KOPT-K1 (cell line): ENCODE results near the gene GPR137C.

Experiments
- H3K27ac ChIP-seq: fragments of 200-600 bp; sonication (generic); 2 replicates; pipeline ENCODE4 v1.5.1; 2016; ENCODE audit warnings: antibody characterized with exemption, mild to moderate bottlenecking, low read depth, low read length; ENCODE audit not compliant: poor library complexity, severe bottlenecking
- H3K36me3 ChIP-seq: fragments of 200-600 bp; sonication (generic); 2 replicates; pipeline ENCODE4 v1.5.1; 2017; ENCODE audit warnings: antibody characterized with exemption, mild to moderate bottlenecking, low read length, moderate library complexity; ENCODE audit not compliant: insufficient read depth
- H3K9me3 ChIP-seq: fragments of 200-600 bp; sonication (generic); 2 replicates; pipeline ENCODE4 v1.5.1; 2017; ENCODE audit warnings: antibody characterized with exemption, low read length, mild to moderate bottlenecking; ENCODE audit not compliant: insufficient read depth, poor library complexity, severe bottlenecking

GPR137C gene

GRCh38 chr14:52599974-52600373, 47.3 kb downstream of the GPR137C start:
- H3K9me3 ChIP-seq, result peaks cover 4% of the 10 kb centered on the region
- H3K27ac ChIP-seq, result no peak overlapping the region
- no peaks in the 10 kb centered on the region for H3K36me3 ChIP-seq

- no peak overlapping the region for H3K27ac ChIP-seq
- no peaks in the 10 kb centered on the region for H3K36me3 ChIP-seq
- H3K9me3 ChIP-seq, result peaks cover 9% of the 10 kb centered on the region
Observed at GRCh38 chr14:52602131-52602530, 49.5 kb downstream of the GPR137C start.

- Histone ChIP-seq H3K27ac (no peak overlapping the region), H3K36me3 (no peaks in the 10 kb centered on the region), H3K9me3 (peaks cover 9% of the 10 kb centered on the region)
Observed at GRCh38 chr14:52607061-52607460, 54.4 kb downstream of the GPR137C start.

DNA sequence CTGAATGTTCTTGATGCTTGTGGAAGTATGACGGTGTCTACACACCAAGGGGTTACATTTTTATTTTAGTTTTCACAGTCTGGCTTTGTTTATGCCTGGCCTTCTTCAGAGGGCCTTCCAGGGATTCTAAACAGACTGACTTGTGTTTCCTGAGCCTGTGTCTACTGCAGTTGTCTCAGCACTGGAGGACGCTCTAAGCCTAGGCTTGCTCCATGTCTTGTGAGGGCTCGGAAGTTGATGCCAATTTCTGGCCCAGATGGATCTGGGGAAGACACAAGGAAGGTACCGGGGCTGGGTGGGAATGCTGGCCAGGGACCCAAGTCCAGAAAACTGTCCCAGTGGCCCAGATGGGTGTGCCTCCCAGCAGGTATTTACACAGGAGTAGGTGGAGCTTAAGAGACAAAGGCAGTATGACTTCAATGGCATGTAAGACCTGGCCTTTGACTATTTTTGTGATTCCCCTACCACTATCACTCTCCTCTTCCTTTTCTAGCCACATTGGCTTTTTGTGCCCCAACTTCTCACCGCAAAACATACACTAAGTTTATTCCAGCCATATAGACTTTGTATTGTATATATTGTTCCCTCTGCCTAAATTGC, 56.9 kb downstream of the GPR137C start:
- H3K9me3 ChIP-seq, result peaks cover 5% of the 10 kb centered on the region
- H3K27ac ChIP-seq, result no peak overlapping the region
- H3K36me3 ChIP-seq, result no peaks in the 10 kb centered on the region

- Histone ChIP-seq H3K36me3 (no peaks in the 10 kb centered on the region), H3K9me3 (peaks cover 5% of the 10 kb centered on the region), H3K27ac (no peak overlapping the region)
Observed at GRCh38 chr14:52610187-52610586, 57.6 kb downstream of the GPR137C start.

- Histone ChIP-seq H3K9me3 (no peaks in the 10 kb centered on the region), H3K36me3 (no peaks in the 10 kb centered on the region)
Observed at GRCh38 chr14:52618602-52619001, 66.0 kb downstream of the GPR137C start.

GRCh38 chr14:52619687-52620086, 67.1 kb downstream of the GPR137C start:
- Histone ChIP-seq H3K9me3 (no peaks in the 10 kb centered on the region), H3K36me3 (no peaks in the 10 kb centered on the region), H3K27ac (no peak overlapping the region)

More at GRCh38 chr14:52618602-52619001, 66.0 kb downstream of the GPR137C start:
- H3K27ac ChIP-seq, result no peak overlapping the region

GRCh38 chr14:52640137-52640536, 87.5 kb downstream of the GPR137C start:
- Histone ChIP-seq H3K36me3 (peaks cover 47% of the 10 kb centered on the region), H3K9me3 (peaks cover 16% of the 10 kb centered on the region), H3K27ac (no peak overlapping the region)

GRCh38 chr14:52641745-52642144, 89.1 kb downstream of the GPR137C start:
- peaks cover 63% of the 10 kb centered on the region for H3K36me3 ChIP-seq
- H3K27ac ChIP-seq, result no peak overlapping the region
- H3K9me3 ChIP-seq, result peaks cover 16% of the 10 kb centered on the region

DNA sequence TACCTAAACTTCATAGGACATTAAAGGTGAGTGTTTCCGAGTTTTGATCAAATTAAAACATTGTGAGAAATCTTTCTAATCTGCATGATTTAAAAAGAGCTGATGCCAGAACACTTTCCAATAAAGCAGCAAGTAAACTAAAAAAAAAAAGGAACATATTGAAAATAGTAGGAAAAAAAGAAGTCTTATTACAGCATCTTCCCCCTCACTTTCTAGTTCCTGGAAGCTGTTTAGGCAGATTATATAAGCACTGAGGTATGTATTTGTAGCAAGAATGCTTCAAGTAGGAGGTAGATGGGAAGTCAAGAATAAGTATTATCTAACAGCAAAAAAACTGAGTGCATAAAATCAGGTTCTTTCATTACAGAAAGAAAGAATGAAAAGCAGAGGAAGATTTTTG, 96.9 kb downstream of the GPR137C start:
- Histone ChIP-seq H3K9me3 (no peaks in the 10 kb centered on the region), H3K27ac (no peak overlapping the region), H3K36me3 (peaks cover 88% of the 10 kb centered on the region)

GRCh38 chr14:52650774-52651173, 98.1 kb downstream of the GPR137C start:
- H3K36me3 ChIP-seq, result peaks cover 88% of the 10 kb centered on the region

DNA sequence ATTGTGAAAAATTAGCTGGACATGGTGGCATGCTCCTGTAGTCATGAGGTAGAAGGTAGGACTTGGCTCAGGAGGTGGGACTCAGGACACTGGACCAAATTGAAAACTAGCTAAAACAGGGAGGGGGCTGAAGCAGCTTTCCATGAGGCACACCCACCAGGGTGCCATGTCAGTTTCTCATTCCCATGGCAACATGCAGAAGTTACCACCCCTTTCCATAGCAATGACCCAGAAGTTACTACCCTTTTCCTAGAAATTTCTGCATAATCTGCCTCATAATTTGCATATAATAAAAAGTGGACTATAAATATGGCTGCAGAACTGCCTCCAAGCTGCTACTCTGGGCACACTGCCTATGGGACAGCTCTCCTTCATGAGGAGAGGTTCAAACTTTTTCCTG, 104.3 kb downstream of the GPR137C start:
- H3K9me3 ChIP-seq, result no peaks in the 10 kb centered on the region
- no peak overlapping the region for H3K27ac ChIP-seq
- H3K36me3 ChIP-seq, result peaks cover 85% of the 10 kb centered on the region

More at GRCh38 chr14:52650774-52651173, 98.1 kb downstream of the GPR137C start:
- Histone ChIP-seq H3K9me3 (no peaks in the 10 kb centered on the region), H3K27ac (no peak overlapping the region)

- no peaks in the 10 kb centered on the region for H3K9me3 ChIP-seq
- H3K27ac ChIP-seq, result no peak overlapping the region
- peaks cover 78% of the 10 kb centered on the region for H3K36me3 ChIP-seq
Observed at GRCh38 chr14:52660325-52660724, 107.7 kb downstream of the GPR137C start.

GRCh38 chr14:52660832-52661231, 108.2 kb downstream of the GPR137C start:
- no peaks in the 10 kb centered on the region for H3K9me3 ChIP-seq
- no peak overlapping the region for H3K27ac ChIP-seq
- H3K36me3 ChIP-seq, result peaks cover 78% of the 10 kb centered on the region

- Histone ChIP-seq H3K27ac (no peak overlapping the region), H3K36me3 (peaks cover 78% of the 10 kb centered on the region), H3K9me3 (no peaks in the 10 kb centered on the region)
Observed at GRCh38 chr14:52661314-52661713, 108.7 kb downstream of the GPR137C start.

- Histone ChIP-seq H3K27ac (no peak overlapping the region), H3K9me3 (no peaks in the 10 kb centered on the region), H3K36me3 (peaks cover 77% of the 10 kb centered on the region)
Observed at GRCh38 chr14:52663850-52664249, 111.2 kb downstream of the GPR137C start.
